ENCODE measurements around the gene IL18RAP.

IL18RAP gene

GRCh38 chr2:102439065-102439695 lies 16.2 kb downstream of the IL18RAP start:
- H3K9me3 Mint-ChIP-seq = no peaks in the 10 kb centered on the region
- no peaks in the 10 kb centered on the region for H3K27me3 Mint-ChIP-seq (ENCODE audit: low read depth)
- H3K4me1 Mint-ChIP-seq = no peaks in the 10 kb centered on the region
- no peak overlapping the region for H3K27ac Mint-ChIP-seq
- TF ChIP-seq, protein P1, sequence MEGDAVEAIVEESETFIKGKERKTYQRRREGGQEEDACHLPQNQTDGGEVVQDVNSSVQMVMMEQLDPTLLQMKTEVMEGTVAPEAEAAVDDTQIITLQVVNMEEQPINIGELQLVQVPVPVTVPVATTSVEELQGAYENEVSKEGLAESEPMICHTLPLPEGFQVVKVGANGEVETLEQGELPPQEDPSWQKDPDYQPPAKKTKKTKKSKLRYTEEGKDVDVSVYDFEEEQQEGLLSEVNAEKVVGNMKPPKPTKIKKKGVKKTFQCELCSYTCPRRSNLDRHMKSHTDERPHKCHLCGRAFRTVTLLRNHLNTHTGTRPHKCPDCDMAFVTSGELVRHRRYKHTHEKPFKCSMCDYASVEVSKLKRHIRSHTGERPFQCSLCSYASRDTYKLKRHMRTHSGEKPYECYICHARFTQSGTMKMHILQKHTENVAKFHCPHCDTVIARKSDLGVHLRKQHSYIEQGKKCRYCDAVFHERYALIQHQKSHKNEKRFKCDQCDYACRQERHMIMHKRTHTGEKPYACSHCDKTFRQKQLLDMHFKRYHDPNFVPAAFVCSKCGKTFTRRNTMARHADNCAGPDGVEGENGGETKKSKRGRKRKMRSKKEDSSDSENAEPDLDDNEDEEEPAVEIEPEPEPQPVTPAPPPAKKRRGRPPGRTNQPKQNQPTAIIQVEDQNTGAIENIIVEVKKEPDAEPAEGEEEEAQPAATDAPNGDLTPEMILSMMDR (IDR thresholded peaks at IDR 0.05; ENCODE audit: unreplicated experiment in 3 of 3) = no peak
- no peaks in the 10 kb centered on the region for H3K36me3 Mint-ChIP-seq (ENCODE audit: low read depth)
- no peak overlapping the region for H3K4me3 Mint-ChIP-seq

DNA sequence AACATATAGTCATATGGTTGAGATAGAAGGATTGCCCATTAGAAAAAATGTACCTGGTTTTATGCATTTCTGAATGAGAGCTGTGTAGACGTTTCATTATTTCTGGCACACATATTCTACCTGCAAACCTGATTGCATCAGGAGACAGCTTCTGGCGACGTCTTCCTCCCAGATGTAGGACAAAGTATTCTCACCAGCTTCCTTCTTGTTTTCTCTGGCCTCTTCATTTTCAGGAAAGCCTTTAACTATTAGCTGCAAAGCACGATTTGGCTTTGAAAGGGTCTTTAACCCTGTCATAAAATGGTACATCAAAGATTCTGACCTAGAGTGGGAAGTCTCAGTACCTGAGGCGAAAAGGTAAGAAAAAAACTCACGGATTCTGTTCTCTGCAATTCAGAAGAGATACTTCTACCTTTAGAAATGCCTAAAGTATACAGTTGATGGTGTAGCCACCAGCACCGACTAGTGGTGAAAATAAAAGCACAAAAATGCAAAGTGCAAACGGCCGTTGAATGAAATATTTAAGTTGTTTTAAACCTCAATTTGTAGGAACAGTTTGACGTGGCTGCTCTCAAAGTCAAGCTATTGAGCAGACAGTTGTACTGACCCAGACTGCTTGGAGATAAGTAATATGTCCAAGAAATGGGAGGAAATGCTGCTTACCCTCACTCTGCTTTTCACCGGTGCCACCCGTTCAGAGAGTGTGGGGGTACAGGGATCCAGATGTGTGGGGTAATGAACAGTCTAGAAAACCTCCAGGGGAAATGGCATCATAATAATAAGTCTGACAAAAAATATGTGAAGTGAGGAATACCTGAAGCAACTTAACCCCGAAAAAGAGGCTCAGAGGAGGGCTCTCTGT lies 20.2 kb downstream of the IL18RAP start:
- no peaks in the 10 kb centered on the region for H3K9me3 Mint-ChIP-seq
- no peaks in the 10 kb centered on the region for H3K27me3 Mint-ChIP-seq (ENCODE audit: low read depth)
- no peak overlapping the region for H3K27ac Mint-ChIP-seq
- H3K4me3 Mint-ChIP-seq = no peak overlapping the region
- no peaks in the 10 kb centered on the region for H3K4me1 Mint-ChIP-seq
- TF ChIP-seq, protein P1 (IDR thresholded peaks at IDR 0.05; ENCODE audit: unreplicated experiment in 3 of 3) = peak; percentile 68 to 76 (median 74)
- no peaks in the 10 kb centered on the region for H3K36me3 Mint-ChIP-seq (ENCODE audit: low read depth)

- no peaks in the 10 kb centered on the region for H3K9me3 Mint-ChIP-seq
- H3K27ac Mint-ChIP-seq = no peak overlapping the region
- no peaks in the 10 kb centered on the region for H3K4me1 Mint-ChIP-seq
- H3K4me3 Mint-ChIP-seq = no peak overlapping the region
- no peaks in the 10 kb centered on the region for H3K27me3 Mint-ChIP-seq (ENCODE audit: low read depth)
- H3K36me3 Mint-ChIP-seq (ENCODE audit: low read depth) = no peaks in the 10 kb centered on the region
- TF ChIP-seq, protein P1 (IDR thresholded peaks at IDR 0.05; ENCODE audit: unreplicated experiment in 3 of 3) = no peak
These were observed 21.3 kb downstream of the IL18RAP start for GRCh38 chr2:102444233-102444632.

DNA sequence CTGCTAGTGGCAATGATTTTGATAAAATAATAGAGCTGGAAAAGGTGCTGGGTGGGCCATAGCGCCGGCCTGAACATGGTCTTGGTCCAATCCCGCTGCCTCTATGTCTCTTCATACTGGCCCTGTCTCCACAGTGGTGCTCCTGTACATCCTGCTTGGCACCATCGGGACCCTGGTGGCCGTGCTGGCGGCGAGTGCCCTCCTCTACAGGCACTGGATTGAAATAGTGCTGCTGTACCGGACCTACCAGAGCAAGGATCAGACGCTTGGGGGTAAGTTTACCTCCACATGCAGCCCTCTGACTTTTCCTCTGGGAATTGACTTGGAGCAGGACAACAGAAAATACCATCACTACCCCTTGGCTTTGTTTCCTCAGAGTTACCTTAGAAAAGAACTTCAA lies 24.0 kb downstream of the IL18RAP start:
- H3K9me3 Mint-ChIP-seq = no peaks in the 10 kb centered on the region
- H3K4me3 Mint-ChIP-seq = no peak overlapping the region
- no peaks in the 10 kb centered on the region for H3K4me1 Mint-ChIP-seq
- TF ChIP-seq, protein P1 (IDR thresholded peaks at IDR 0.05; ENCODE audit: unreplicated experiment in 3 of 3) = no peak
- no peaks in the 10 kb centered on the region for H3K36me3 Mint-ChIP-seq (ENCODE audit: low read depth)
- H3K27me3 Mint-ChIP-seq (ENCODE audit: low read depth) = peaks cover 4% of the 10 kb centered on the region
- no peak overlapping the region for H3K27ac Mint-ChIP-seq

GRCh38 chr2:102449370-102449974 lies 26.5 kb downstream of the IL18RAP start:
- Mint-ChIP-seq H3K36me3 (ENCODE audit: low read depth) (no peaks in the 10 kb centered on the region), H3K27me3 (ENCODE audit: low read depth) (peaks cover 4% of the 10 kb centered on the region), H3K4me1 (no peaks in the 10 kb centered on the region), H3K27ac (no peak overlapping the region), H3K9me3 (peaks cover 7% of the 10 kb centered on the region), H3K4me3 (no peak overlapping the region)
- TF ChIP-seq, protein P1 (IDR thresholded peaks at IDR 0.05; ENCODE audit: unreplicated experiment in 3 of 3) = peak; percentile 66 to 73 (median 67)
